ENCODE measurements around the gene TRIAP1.

Gene TRIAP1

DNA sequence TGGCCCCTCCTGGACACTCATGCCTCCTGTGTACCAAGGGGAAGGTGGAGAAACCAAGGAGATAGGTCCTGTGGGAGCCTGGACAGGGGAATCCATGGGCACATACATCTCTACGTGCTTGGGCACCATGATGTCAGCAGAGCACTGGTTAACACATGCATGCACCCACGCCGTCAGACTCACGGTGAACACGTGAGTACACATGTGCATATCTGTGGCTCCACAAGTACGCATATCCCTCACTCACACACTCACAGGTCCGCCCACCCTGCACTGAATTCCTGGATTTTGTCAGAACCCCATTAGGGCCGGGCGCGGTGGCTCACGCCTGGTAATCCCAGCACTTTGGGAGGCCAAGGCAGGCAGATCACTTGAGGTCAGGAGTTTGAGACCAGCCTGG, 37.4 kb downstream of the TRIAP1 start:
- no peak overlapping the region for H3K27ac ChIP-seq
- TF ChIP-seq, protein P1, sequence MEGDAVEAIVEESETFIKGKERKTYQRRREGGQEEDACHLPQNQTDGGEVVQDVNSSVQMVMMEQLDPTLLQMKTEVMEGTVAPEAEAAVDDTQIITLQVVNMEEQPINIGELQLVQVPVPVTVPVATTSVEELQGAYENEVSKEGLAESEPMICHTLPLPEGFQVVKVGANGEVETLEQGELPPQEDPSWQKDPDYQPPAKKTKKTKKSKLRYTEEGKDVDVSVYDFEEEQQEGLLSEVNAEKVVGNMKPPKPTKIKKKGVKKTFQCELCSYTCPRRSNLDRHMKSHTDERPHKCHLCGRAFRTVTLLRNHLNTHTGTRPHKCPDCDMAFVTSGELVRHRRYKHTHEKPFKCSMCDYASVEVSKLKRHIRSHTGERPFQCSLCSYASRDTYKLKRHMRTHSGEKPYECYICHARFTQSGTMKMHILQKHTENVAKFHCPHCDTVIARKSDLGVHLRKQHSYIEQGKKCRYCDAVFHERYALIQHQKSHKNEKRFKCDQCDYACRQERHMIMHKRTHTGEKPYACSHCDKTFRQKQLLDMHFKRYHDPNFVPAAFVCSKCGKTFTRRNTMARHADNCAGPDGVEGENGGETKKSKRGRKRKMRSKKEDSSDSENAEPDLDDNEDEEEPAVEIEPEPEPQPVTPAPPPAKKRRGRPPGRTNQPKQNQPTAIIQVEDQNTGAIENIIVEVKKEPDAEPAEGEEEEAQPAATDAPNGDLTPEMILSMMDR (IDR thresholded peaks at IDR 0.05): no peak

DNA sequence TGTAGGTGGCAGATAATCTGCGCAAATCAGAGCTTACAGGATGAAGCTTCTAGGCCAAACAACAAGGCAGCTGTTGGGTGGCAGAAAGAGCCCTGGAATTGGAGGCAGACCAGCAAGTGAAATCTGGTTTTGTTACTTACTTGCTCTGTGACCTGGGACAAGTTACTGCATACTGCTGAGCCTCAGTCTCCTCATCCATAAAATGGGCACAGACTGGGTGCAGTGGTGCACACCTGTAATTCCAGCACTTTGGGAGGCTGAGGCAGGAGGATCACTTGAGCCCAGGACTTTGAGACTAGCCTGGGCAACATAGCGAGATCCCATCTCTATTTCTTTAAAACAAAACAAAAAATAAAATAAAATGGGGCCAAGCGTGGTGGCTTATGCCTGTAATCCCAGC, 39.6 kb downstream of the TRIAP1 start:
- no peak overlapping the region for H3K27ac ChIP-seq
- TF ChIP-seq ZFX (IDR thresholded peaks at IDR 0.05; ENCODE audit: borderline replicate concordance): no peak
- TF ChIP-seq, protein P1 (IDR thresholded peaks at IDR 0.05): no peak

DNA sequence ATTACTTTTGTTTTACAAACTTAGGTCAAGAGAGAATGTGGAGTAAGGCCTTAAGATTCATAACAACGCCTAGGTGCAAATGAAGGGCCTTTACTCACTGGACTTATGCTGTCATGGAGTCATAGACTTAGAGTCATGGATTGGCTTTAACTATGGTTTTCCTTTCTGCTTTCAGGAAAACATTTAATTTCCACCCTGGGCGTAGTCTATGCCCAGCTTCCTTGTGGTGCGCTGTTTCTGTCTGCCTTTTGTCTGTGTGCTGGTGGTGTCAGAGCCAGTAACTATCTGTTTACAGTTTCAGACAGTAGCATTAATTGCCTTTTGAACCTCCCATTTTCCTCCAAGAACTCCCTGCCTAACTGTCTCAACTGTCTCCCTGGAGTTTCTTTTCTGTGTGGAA, 40.1 kb downstream of the TRIAP1 start:
- no peak for TF ChIP-seq ZFX (IDR thresholded peaks at IDR 0.05; ENCODE audit: borderline replicate concordance)
- TF ChIP-seq, protein P1 (IDR thresholded peaks at IDR 0.05): no peak

DNA sequence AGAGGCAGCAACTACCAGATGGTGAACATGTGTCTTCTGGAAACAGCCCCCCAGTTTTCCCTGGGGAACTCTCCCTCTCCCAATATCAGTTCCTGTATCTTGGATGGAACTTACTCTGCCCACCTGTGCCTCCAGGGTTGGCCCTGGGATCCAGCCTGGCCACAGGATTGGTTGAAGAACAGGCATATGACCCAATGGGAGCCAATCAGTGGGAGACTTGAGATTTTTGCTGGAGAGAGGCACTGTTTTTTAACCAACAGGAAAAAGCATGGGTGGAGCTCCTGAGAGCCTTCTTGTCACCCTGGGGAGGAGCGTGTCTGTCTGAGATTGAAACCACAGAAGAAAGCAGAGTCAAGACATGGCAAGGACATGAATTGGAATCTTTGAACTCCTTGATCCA, 41.9 kb downstream of the TRIAP1 start:
- no peak overlapping the region for H3K27ac ChIP-seq
- TF ChIP-seq, protein P1 (IDR thresholded peaks at IDR 0.05): no peak
- TF ChIP-seq ZFX (IDR thresholded peaks at IDR 0.05; ENCODE audit: borderline replicate concordance): no peak

More for the DNA sequence above, 40.1 kb downstream of the TRIAP1 start:
- H3K27ac ChIP-seq: no peak overlapping the region

DNA sequence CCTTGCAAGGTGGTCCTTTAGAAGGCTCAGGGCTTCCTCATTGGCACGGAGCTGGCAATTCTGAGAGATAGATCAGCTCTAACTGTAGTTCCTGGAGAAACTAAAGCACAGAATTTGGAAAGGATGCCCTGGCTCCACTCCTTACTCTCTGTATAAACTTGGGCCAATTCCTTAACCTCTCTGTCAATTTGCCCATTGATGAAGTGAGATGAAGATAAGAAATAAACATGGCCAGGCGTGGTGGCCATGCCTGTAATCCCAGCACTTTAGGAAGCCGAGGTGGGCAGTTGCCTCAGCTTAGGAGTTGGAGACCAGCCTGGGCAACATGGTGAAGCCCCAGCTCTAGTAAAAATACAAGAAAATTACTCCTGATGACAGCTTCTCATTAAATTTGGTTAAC, 42.3 kb downstream of the TRIAP1 start:
- no peak overlapping the region for H3K27ac ChIP-seq
- TF ChIP-seq ZFX (IDR thresholded peaks at IDR 0.05; ENCODE audit: borderline replicate concordance): no peak
- TF ChIP-seq, protein P1 (IDR thresholded peaks at IDR 0.05): no peak

DNA sequence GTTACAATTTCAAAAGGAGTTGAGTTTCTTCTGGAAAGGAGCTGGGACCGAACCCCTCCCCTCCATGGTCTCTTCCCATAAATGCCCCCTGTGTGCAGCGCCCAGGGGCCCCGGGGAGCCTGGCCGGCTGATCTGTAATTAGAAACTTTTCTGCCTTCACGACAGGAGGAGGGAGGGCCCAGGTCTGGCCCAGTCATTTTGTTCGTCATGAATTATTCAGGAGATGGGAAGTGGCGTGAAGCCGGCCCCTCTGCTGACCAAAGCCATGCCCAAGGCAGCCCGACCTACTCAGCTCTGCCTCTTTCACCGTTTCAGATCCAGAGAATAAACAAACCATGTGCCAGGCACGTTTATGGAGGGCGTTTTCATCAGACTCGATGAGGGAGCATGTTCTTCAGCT, 44.0 kb downstream of the TRIAP1 start:
- no peak overlapping the region for H3K27ac ChIP-seq
- TF ChIP-seq, protein P1 (IDR thresholded peaks at IDR 0.05): no peak
- no peak for TF ChIP-seq ZFX (IDR thresholded peaks at IDR 0.05; ENCODE audit: borderline replicate concordance)

DNA sequence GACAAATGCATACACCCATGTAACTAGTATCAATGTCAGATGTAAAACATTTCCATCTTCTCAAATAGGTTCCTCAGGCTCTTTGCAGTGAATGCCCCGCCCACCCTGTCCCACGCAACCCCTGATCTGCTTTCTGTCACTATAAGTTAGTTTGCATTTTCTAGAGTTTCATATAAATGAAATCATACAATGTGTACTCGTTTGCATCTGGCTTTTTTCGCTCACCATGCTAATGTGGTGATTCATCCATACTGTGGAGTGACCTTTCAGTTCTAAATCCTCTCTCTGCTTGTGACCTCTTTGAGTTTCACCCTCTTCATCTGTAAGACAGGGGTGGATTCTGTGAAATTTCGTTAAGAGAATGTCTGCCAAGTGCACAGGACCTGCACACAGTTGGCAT, 46.7 kb downstream of the TRIAP1 start:
- no peak overlapping the region for H3K27ac ChIP-seq
- TF ChIP-seq, protein P1 (IDR thresholded peaks at IDR 0.05): no peak
- no peak for TF ChIP-seq ZFX (IDR thresholded peaks at IDR 0.05; ENCODE audit: borderline replicate concordance)

All from 22Rv1 (cell line).